ENCODE data around the gene MYH3.

The MYH3 gene

DNA sequence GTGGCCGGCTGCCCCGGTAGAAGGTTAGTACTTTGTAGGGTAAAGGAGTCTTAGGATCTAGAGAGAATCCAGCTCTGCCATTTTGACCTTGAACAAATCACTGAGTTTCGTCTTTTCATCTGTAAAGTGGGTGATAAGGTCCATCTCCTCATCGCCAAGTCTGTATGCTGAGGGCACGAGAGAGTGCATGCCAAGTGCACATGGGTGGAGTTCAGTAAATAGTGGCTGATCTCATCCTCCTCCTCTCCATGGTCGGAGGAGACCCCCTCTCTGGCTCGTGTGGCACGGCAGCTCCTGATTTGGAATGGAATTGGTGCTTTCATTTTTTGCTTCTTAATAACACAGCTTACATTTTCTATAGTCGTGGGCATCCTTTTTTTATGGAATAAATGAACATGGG is 30.7 kb downstream of the MYH3 start:
- H3K27me3 ChIP-seq (ENCODE audit: control insufficient read depth, insufficient read depth, low read length), result no peaks in the 10 kb centered on the region
- peaks cover 3% of the 10 kb centered on the region; the same call in 1 of the 2 replicates for H3K36me3 ChIP-seq (ENCODE audit: control insufficient read depth, insufficient read depth, low read length)
- H3K4me1 ChIP-seq (ENCODE audit: control insufficient read depth, insufficient read depth, low read length), result no peaks in the 10 kb centered on the region
- H3K4me3 ChIP-seq (ENCODE audit: low read depth, low read length), result no peak overlapping the region
- no peak overlapping the region for H3K27ac ChIP-seq (ENCODE audit: low read depth, low read length)
- no peak overlapping the region for H3K9ac ChIP-seq (ENCODE audit: low read length)
- H3K9me3 ChIP-seq (ENCODE audit: control insufficient read depth, insufficient read depth, low read depth, low read length), result no peaks in the 10 kb centered on the region

GRCh38 chr17:10624969-10625368 is 32.1 kb downstream of the MYH3 start:
- H3K4me1 ChIP-seq (ENCODE audit: control insufficient read depth, insufficient read depth, low read length), result no peaks in the 10 kb centered on the region
- H3K9me3 ChIP-seq (ENCODE audit: control insufficient read depth, insufficient read depth, low read depth, low read length), result no peaks in the 10 kb centered on the region
- H3K36me3 ChIP-seq (ENCODE audit: control insufficient read depth, insufficient read depth, low read length), result peaks cover 2% of the 10 kb centered on the region; the same call in 1 of the 2 replicates
- H3K9ac ChIP-seq (ENCODE audit: low read length), result no peak overlapping the region
- no peak overlapping the region for H3K27ac ChIP-seq (ENCODE audit: low read depth, low read length)
- H3K27me3 ChIP-seq (ENCODE audit: control insufficient read depth, insufficient read depth, low read length), result no peaks in the 10 kb centered on the region
- no peak overlapping the region for H3K4me3 ChIP-seq (ENCODE audit: low read depth, low read length)

- no peaks in the 10 kb centered on the region for H3K4me1 ChIP-seq (ENCODE audit: control insufficient read depth, insufficient read depth, low read length)
- no peak overlapping the region for H3K27ac ChIP-seq (ENCODE audit: low read depth, low read length)
- no peaks in the 10 kb centered on the region for H3K27me3 ChIP-seq (ENCODE audit: control insufficient read depth, insufficient read depth, low read length)
- no peak overlapping the region for H3K4me3 ChIP-seq (ENCODE audit: low read depth, low read length)
- H3K36me3 ChIP-seq (ENCODE audit: control insufficient read depth, insufficient read depth, low read length), result no peaks in the 10 kb centered on the region
- no peaks in the 10 kb centered on the region for H3K9me3 ChIP-seq (ENCODE audit: control insufficient read depth, insufficient read depth, low read depth, low read length)
- H3K9ac ChIP-seq (ENCODE audit: low read length), result no peak overlapping the region
Observed at GRCh38 chr17:10623737-10624338, 33.3 kb downstream of the MYH3 start.

- Histone ChIP-seq H3K27ac (ENCODE audit: low read depth, low read length) (no peak overlapping the region), H3K9ac (ENCODE audit: low read length) (no peak overlapping the region), H3K4me1 (ENCODE audit: control insufficient read depth, insufficient read depth, low read length) (peaks cover 3% of the 10 kb centered on the region; the same call in 1 of the 2 replicates), H3K27me3 (ENCODE audit: control insufficient read depth, insufficient read depth, low read length) (no peaks in the 10 kb centered on the region), H3K9me3 (ENCODE audit: control insufficient read depth, insufficient read depth, low read depth, low read length) (no peaks in the 10 kb centered on the region), H3K4me3 (ENCODE audit: low read depth, low read length) (no peak overlapping the region), H3K36me3 (ENCODE audit: control insufficient read depth, insufficient read depth, low read length) (no peaks in the 10 kb centered on the region)
Observed at GRCh38 chr17:10622617-10623485, 34.3 kb downstream of the MYH3 start.

DNA sequence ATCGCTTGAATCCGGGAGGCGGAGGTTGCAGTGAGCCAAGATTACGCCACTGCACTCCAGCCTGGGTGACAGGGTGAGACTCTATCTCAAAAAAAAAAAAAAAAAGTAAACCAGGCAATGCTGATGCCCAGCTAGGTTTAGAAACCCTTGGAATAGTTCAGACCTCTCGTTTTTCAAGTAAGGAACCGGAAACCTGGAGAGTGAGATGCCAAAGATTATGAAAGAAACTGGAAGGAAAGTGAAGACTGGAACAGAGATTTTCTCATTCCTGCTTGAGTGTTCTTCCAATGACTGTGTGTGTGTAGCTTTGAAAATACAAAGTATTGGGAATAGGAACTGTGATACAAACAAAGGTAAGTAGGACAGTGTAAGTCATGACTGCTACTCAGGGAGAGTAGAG is 35.7 kb downstream of the MYH3 start:
- no peaks in the 10 kb centered on the region for H3K27me3 ChIP-seq (ENCODE audit: control insufficient read depth, insufficient read depth, low read length)
- H3K36me3 ChIP-seq (ENCODE audit: control insufficient read depth, insufficient read depth, low read length), result no peaks in the 10 kb centered on the region
- no peak overlapping the region for H3K9ac ChIP-seq (ENCODE audit: low read length)
- no peak overlapping the region for H3K27ac ChIP-seq (ENCODE audit: low read depth, low read length)
- no peaks in the 10 kb centered on the region for H3K9me3 ChIP-seq (ENCODE audit: control insufficient read depth, insufficient read depth, low read depth, low read length)
- no peak overlapping the region for H3K4me3 ChIP-seq (ENCODE audit: low read depth, low read length)
- peaks cover 3% of the 10 kb centered on the region; the same call in 1 of the 2 replicates for H3K4me1 ChIP-seq (ENCODE audit: control insufficient read depth, insufficient read depth, low read length)

DNA sequence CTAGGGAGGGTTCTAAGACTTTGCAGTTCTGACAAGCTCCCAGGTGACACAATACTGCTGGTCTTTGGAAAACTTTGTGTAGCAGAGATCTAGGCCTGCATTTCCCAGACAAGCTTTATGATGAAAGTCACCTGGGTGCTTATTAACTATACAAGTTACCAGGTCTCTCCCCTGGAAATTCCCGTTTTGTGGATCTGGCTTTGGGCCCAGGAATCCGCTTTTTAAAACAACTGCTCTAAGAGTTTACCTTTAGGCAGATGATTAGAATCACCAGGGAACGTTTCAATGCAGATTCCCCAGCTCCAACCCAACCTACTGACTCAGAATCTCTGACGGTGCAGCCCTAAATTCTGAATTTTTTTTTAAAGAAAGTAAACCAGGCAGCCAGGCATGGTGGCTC is 36.3 kb downstream of the MYH3 start:
- Histone ChIP-seq H3K36me3 (ENCODE audit: control insufficient read depth, insufficient read depth, low read length) (no peaks in the 10 kb centered on the region), H3K27me3 (ENCODE audit: control insufficient read depth, insufficient read depth, low read length) (no peaks in the 10 kb centered on the region), H3K9ac (ENCODE audit: low read length) (no peak overlapping the region), H3K4me1 (ENCODE audit: control insufficient read depth, insufficient read depth, low read length) (peaks cover 3% of the 10 kb centered on the region; the same call in 1 of the 2 replicates), H3K9me3 (ENCODE audit: control insufficient read depth, insufficient read depth, low read depth, low read length) (no peaks in the 10 kb centered on the region), H3K4me3 (ENCODE audit: low read depth, low read length) (no peak overlapping the region), H3K27ac (ENCODE audit: low read depth, low read length) (no peak overlapping the region)

DNA sequence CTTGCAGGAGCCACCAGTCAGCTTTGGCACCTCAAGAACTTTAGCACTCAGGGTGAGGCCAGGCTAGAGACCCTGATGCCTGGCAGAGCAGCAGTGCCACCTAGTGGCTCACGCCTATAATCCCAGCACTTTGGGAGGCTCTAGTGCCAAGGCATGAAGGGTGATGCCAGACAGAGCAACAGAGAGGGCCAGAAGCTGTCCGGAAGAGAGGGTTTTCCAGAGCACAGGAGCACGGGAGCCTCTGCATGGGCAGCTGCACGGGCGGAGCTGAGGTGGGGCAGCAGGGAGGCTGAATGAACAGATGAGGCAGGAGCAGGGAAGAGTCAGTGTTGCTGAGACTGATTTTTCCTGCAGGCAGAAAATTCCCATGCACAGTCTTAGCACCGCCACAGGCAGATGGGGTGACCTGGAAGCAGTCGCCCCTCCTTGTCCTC is 38.9 kb downstream of the MYH3 start:
- H3K9me3 ChIP-seq (ENCODE audit: control insufficient read depth, insufficient read depth, low read depth, low read length), result no peaks in the 10 kb centered on the region
- no peaks in the 10 kb centered on the region for H3K36me3 ChIP-seq (ENCODE audit: control insufficient read depth, insufficient read depth, low read length)
- H3K4me3 ChIP-seq (ENCODE audit: low read depth, low read length), result no peak overlapping the region
- H3K27me3 ChIP-seq (ENCODE audit: control insufficient read depth, insufficient read depth, low read length), result no peaks in the 10 kb centered on the region
- H3K4me1 ChIP-seq (ENCODE audit: control insufficient read depth, insufficient read depth, low read length), result peaks cover 3% of the 10 kb centered on the region; the same call in 1 of the 2 replicates
- H3K27ac ChIP-seq (ENCODE audit: low read depth, low read length), result no peak overlapping the region
- no peak overlapping the region for H3K9ac ChIP-seq (ENCODE audit: low read length)

DNA sequence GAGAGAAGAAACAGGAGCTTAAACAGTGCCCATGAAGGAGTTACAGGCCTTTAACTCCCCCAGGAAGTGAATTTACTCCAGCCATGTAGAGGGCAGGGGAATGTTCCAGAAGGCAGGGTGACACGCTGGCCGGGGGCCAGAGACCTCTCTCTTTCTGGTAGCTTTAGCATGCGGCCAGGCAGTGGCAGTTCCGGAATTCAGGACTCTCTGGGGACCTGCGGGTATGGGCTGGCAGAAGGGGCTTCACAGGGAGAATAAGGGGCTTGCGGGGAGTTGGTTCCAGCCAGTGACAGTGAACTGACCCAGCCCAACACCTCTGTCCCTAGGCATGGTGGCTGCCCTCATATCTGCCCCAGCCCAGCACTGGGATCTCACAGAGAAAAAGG is 40.0 kb downstream of the MYH3 start:
- Histone ChIP-seq H3K9ac (ENCODE audit: low read length) (no peak overlapping the region), H3K27ac (ENCODE audit: low read depth, low read length) (no peak overlapping the region), H3K9me3 (ENCODE audit: control insufficient read depth, insufficient read depth, low read depth, low read length) (no peaks in the 10 kb centered on the region), H3K36me3 (ENCODE audit: control insufficient read depth, insufficient read depth, low read length) (no peaks in the 10 kb centered on the region), H3K4me1 (ENCODE audit: control insufficient read depth, insufficient read depth, low read length) (peaks cover 3% of the 10 kb centered on the region; the same call in 1 of the 2 replicates), H3K27me3 (ENCODE audit: control insufficient read depth, insufficient read depth, low read length) (no peaks in the 10 kb centered on the region), H3K4me3 (ENCODE audit: low read depth, low read length) (no peak overlapping the region)

GRCh38 chr17:10616502-10617119 is 40.5 kb downstream of the MYH3 start:
- Histone ChIP-seq H3K9me3 (ENCODE audit: control insufficient read depth, insufficient read depth, low read depth, low read length) (no peaks in the 10 kb centered on the region), H3K27ac (ENCODE audit: low read depth, low read length) (no peak overlapping the region), H3K4me3 (ENCODE audit: low read depth, low read length) (no peak overlapping the region), H3K4me1 (ENCODE audit: control insufficient read depth, insufficient read depth, low read length) (peaks cover 3% of the 10 kb centered on the region; the same call in 1 of the 2 replicates), H3K27me3 (ENCODE audit: control insufficient read depth, insufficient read depth, low read length) (no peaks in the 10 kb centered on the region), H3K36me3 (ENCODE audit: control insufficient read depth, insufficient read depth, low read length) (no peaks in the 10 kb centered on the region), H3K9ac (ENCODE audit: low read length) (no peak overlapping the region)

DNA sequence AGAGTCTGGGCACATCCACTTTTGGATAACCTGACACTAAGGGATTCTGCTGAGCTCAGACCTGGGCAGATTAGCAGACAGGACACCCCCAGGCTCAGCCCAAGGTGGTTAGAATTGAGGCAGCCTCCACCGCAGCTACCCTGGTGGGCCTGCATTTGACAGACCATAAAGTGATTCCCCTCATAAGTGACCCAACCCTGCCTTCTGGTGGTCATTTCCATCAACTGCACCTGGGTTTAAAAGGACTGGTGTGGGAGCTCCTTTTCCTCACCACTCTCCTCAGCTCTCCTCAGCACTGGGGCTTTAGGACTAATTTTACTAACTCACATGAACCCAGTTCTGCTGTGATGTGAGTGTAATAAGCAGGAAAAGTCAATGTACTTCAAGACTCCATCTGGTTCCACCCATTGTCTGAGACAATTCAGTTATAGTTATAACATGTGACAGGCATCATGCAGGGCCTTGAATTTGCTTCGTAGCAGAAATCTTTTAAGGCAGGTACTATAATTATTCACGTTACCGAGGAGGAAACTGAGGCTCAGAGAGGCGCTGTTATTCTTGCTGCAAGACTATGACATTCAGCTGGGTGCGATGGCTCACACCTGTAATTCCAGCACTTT is 42.5 kb downstream of the MYH3 start:
- Histone ChIP-seq H3K4me3 (ENCODE audit: low read depth, low read length) (no peak overlapping the region), H3K36me3 (ENCODE audit: control insufficient read depth, insufficient read depth, low read length) (no peaks in the 10 kb centered on the region), H3K9ac (ENCODE audit: low read length) (no peak overlapping the region), H3K27me3 (ENCODE audit: control insufficient read depth, insufficient read depth, low read length) (no peaks in the 10 kb centered on the region), H3K4me1 (ENCODE audit: control insufficient read depth, insufficient read depth, low read length) (peaks cover 3% of the 10 kb centered on the region; the same call in 1 of the 2 replicates), H3K9me3 (ENCODE audit: control insufficient read depth, insufficient read depth, low read depth, low read length) (peaks cover 2% of the 10 kb centered on the region; the same call in 1 of the 2 replicates), H3K27ac (ENCODE audit: low read depth, low read length) (no peak overlapping the region)

All from HUES6 (cell line).